ENCODE measurements around the gene UGT8. TPM values are rescaled to one million over a fixed set of nuclear protein-coding genes. Genes with fewer than 3 reads are reported as not detected.

UGT8 gene
- total RNA-seq, 1 experiment from 2014 or later = 15.7 TPM

- H3K27me3 Mint-ChIP-seq (ENCODE audit: low read depth) = no peaks in the 10 kb centered on the region
- Histone ChIP-seq H4K5ac (ENCODE audit: insufficient read length, low read depth, low read length) (no peak overlapping the region), H3K56ac (ENCODE audit: insufficient read length, low read depth, low read length) (no peak overlapping the region), H3K79me1 (ENCODE audit: insufficient read depth, low read depth, low read length, poor library complexity, severe bottlenecking) (no peaks in the 10 kb centered on the region), H3K27ac (ENCODE audit: insufficient read length, low read depth, low read length) (no peak overlapping the region), H3K4me2 (ENCODE audit: insufficient read depth, insufficient read length, low read length) (no peak overlapping the region), H2AK5ac (ENCODE audit: insufficient read length, low read length) (no peak overlapping the region), H3K27me3 (ENCODE audit: insufficient read depth, low read length) (no peaks in the 10 kb centered on the region), H4K20me1 (ENCODE audit: control insufficient read depth, insufficient read depth, insufficient read length) (no peaks in the 10 kb centered on the region), H2BK20ac (ENCODE audit: low read depth, low read length, poor library complexity, severe bottlenecking) (no peak overlapping the region), H3K14ac (ENCODE audit: insufficient read depth, low read length) (no peak overlapping the region), H2AFZ (ENCODE audit: low read length) (no peak overlapping the region), H3K23me2 (ENCODE audit: insufficient read length, low read depth, low read length, poor library complexity, severe bottlenecking) (no peaks in the 10 kb centered on the region), H3K4me1 (ENCODE audit: insufficient read depth, low read length) (peaks cover 4% of the 10 kb centered on the region; the same call in 1 of the 2 replicates), H4K91ac (ENCODE audit: insufficient read length, low read depth, low read length) (no peak overlapping the region), H4K8ac (replicated peaks; ENCODE audit: insufficient read length, low read depth, low read length) (no peak overlapping the region), H3K9ac (ENCODE audit: extremely low read depth, insufficient read length, low read length) (no peak overlapping the region), H2BK15ac (ENCODE audit: low read depth, low read length) (no peak overlapping the region), H3K18ac (ENCODE audit: insufficient read length, low read depth, low read length) (no peak overlapping the region), H2BK5ac (ENCODE audit: insufficient read length, low read length) (no peak overlapping the region), H3K9me3 (ENCODE audit: control insufficient read depth, low read depth, low read length) (no peaks in the 10 kb centered on the region), H3K23ac (ENCODE audit: insufficient read length, low read depth, low read length) (no peak overlapping the region), H3K4ac (ENCODE audit: low read depth, low read length) (no peak overlapping the region), H2BK120ac (ENCODE audit: low read depth, low read length, poor library complexity, severe bottlenecking) (no peak overlapping the region), H2BK12ac (ENCODE audit: insufficient read length, low read depth, low read length) (no peak overlapping the region), H3T11ph (ENCODE audit: low read length) (no peak overlapping the region), H3K79me2 (ENCODE audit: insufficient read depth, low read length) (peaks cover 2% of the 10 kb centered on the region; the same call in 1 of the 2 replicates)
- peaks cover 40 to 43% of the 10 kb centered on the region in 2 experiments for H3K4me1 Mint-ChIP-seq
- H3K9me3 Mint-ChIP-seq = no peaks in the 10 kb centered on the region
- no peak for DNase-seq
- no peaks in the 10 kb centered on the region for H3K36me3 Mint-ChIP-seq (ENCODE audit: insufficient read depth in 1 of 3, low read depth in 3 of 3)
- no peak for TF ChIP-seq CTCF (conservative IDR thresholded peaks at IDR 0.05)
- H3K27ac Mint-ChIP-seq = peak overlapping the region in 1 of 3 experiments; percentile 76; a peak in 1 of 7 replicates
- no peak overlapping the region for H3K4me3 Mint-ChIP-seq
These were observed 59.6 kb downstream of the UGT8 start for GRCh38 chr4:114658179-114658578.

All from H9 (cell line).